HG02870 (cell line): Measurements from ENCODE around the gene APOB.

ENCODE experiments used
- ATAC-seq: cut with Tn5 transposase; IDR thresholded peaks from one replicate; pipeline ENCODE4 v1.9.1; 2021; ENCODE audit warnings: mild to moderate bottlenecking, moderate library complexity; ENCODE audit not compliant: unreplicated experiment

APOB gene

GRCh38 chr2:20986024-20986939 lies 57.6 kb downstream of the APOB start:
- no peak for ATAC-seq

GRCh38 chr2:20985062-20985461 lies 58.8 kb downstream of the APOB start:
- ATAC-seq, result peak; percentile 54

GRCh38 chr2:20984408-20984807 lies 59.5 kb downstream of the APOB start:
- no peak for ATAC-seq

GRCh38 chr2:20983844-20984243 lies 60.0 kb downstream of the APOB start:
- ATAC-seq, result no peak

- no peak for ATAC-seq
Measured at GRCh38 chr2:20982861-20983260, 61.0 kb downstream of the APOB start.

GRCh38 chr2:20977520-20978180 lies 66.2 kb downstream of the APOB start:
- ATAC-seq, result no peak

- ATAC-seq, result no peak
Measured at GRCh38 chr2:20976527-20976926, 67.3 kb downstream of the APOB start.

- no peak for ATAC-seq
Measured at GRCh38 chr2:20972792-20973565, 70.9 kb downstream of the APOB start.

- no peak for ATAC-seq
Measured at GRCh38 chr2:20972110-20972509, 71.8 kb downstream of the APOB start.

GRCh38 chr2:20970068-20970467 lies 73.8 kb downstream of the APOB start:
- ATAC-seq, result no peak

GRCh38 chr2:20966061-20966595 lies 77.7 kb downstream of the APOB start:
- ATAC-seq, result no peak

- ATAC-seq, result no peak
Measured at GRCh38 chr2:20965221-20965620, 78.7 kb downstream of the APOB start.

GRCh38 chr2:20963867-20964266 lies 80.0 kb downstream of the APOB start:
- ATAC-seq, result no peak

GRCh38 chr2:20962939-20963557 lies 80.8 kb downstream of the APOB start:
- peak; percentile 86 for ATAC-seq

- no peak for ATAC-seq
Measured at GRCh38 chr2:20961858-20962257, 82.0 kb downstream of the APOB start.

GRCh38 chr2:20960003-20960402 lies 83.9 kb downstream of the APOB start:
- ATAC-seq, result no peak

GRCh38 chr2:20959252-20959651 lies 84.6 kb downstream of the APOB start:
- no peak for ATAC-seq

GRCh38 chr2:20957788-20958525 lies 85.9 kb downstream of the APOB start:
- no peak for ATAC-seq

GRCh38 chr2:20955277-20956026 lies 88.4 kb downstream of the APOB start:
- no peak for ATAC-seq
